ENCODE data around the gene KCP. TPM values are rescaled to one million over a fixed set of nuclear protein-coding genes. Genes with fewer than 3 reads are reported as not detected.

Gene KCP
- polyA plus RNA-seq, 1 of the 3 experiments (the other 2 are of a cell fraction), result not detected

DNA sequence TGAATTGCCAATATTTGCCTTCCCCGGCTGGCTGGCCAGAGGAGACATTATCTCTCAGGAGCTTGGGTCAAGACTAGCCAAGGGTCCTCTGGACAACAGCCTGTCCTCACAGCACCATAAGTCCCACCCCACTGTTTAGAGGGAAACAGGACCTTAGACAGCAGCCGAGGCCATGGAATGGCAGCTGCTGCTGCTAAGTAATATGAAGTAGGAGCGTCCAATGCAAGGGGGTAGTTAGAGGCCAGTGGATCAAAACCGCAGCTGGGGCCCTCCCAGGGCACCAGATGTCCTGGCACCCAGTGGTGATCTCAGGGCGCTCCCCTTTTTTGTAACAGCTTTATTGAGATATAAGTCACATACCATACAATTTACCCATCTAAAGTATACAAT is 12.9 kb upstream of the KCP start:
- peaks cover 0 to 5% of the 10 kb centered on the region in 2 experiments; a peak in 1 of 4 replicates for H3K4me1 ChIP-seq (ENCODE audit: control insufficient read depth in 1 of 2, insufficient read depth in 2 of 2, low read depth in 1 of 2, low read length in 1 of 2)
- TF ChIP-seq, protein P1, sequence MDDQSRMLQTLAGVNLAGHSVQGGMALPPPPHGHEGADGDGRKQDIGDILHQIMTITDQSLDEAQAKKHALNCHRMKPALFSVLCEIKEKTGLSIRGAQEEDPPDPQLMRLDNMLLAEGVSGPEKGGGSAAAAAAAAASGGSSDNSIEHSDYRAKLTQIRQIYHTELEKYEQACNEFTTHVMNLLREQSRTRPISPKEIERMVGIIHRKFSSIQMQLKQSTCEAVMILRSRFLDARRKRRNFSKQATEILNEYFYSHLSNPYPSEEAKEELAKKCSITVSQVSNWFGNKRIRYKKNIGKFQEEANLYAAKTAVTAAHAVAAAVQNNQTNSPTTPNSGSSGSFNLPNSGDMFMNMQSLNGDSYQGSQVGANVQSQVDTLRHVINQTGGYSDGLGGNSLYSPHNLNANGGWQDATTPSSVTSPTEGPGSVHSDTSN (IDR thresholded peaks at IDR 0.05), result no peak
- TF ChIP-seq, protein P2, sequence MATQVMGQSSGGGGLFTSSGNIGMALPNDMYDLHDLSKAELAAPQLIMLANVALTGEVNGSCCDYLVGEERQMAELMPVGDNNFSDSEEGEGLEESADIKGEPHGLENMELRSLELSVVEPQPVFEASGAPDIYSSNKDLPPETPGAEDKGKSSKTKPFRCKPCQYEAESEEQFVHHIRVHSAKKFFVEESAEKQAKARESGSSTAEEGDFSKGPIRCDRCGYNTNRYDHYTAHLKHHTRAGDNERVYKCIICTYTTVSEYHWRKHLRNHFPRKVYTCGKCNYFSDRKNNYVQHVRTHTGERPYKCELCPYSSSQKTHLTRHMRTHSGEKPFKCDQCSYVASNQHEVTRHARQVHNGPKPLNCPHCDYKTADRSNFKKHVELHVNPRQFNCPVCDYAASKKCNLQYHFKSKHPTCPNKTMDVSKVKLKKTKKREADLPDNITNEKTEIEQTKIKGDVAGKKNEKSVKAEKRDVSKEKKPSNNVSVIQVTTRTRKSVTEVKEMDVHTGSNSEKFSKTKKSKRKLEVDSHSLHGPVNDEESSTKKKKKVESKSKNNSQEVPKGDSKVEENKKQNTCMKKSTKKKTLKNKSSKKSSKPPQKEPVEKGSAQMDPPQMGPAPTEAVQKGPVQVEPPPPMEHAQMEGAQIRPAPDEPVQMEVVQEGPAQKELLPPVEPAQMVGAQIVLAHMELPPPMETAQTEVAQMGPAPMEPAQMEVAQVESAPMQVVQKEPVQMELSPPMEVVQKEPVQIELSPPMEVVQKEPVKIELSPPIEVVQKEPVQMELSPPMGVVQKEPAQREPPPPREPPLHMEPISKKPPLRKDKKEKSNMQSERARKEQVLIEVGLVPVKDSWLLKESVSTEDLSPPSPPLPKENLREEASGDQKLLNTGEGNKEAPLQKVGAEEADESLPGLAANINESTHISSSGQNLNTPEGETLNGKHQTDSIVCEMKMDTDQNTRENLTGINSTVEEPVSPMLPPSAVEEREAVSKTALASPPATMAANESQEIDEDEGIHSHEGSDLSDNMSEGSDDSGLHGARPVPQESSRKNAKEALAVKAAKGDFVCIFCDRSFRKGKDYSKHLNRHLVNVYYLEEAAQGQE (IDR thresholded peaks at IDR 0.05; ENCODE audit: low read depth, low read length), result peak; percentile 81
- TF ChIP-seq EZH2phosphoT487 (IDR thresholded peaks at IDR 0.05; ENCODE audit: borderline replicate concordance, low read depth), result no peak
- H3K27ac ChIP-seq (ENCODE audit: low read depth in 2 of 2, low read length in 1 of 2), result no peak overlapping the region
- no peak for DNase-seq
- no peak overlapping the region for H2AFZ ChIP-seq (ENCODE audit: low read depth)
- peaks cover 52% of the 10 kb centered on the region for H3K27me3 ChIP-seq (ENCODE audit: insufficient read depth)
- H4K20me1 ChIP-seq (ENCODE audit: insufficient read depth), result no peaks in the 10 kb centered on the region
- ChIA-PET CTCF (interaction anchor here (0.7 to 2.5 kb wide), 8 partner anchors 10 to 290 kb away, joined by 3 to 11 read pairs (median 3); no protein-coding TSS in a partner anchor), POLR2A (no interaction called here)
- no peak overlapping the region for H3K4me2 ChIP-seq
- whole genome bisulfite sequencing (ENCODE audit: low lambda C conversion rate), result 68% methylated on average over 5 of the region's 5 CpGs
- no peaks in the 10 kb centered on the region for H3K9me2 ChIP-seq
- H3K79me2 ChIP-seq (ENCODE audit: insufficient read depth), result no peaks in the 10 kb centered on the region
- no peak overlapping the region for H3K9ac ChIP-seq
- no peaks in the 10 kb centered on the region for H3K9me3 ChIP-seq
- no peak overlapping the region for H3K4me3 ChIP-seq (ENCODE audit: low read depth in 2 of 2, low read length in 1 of 2)
- no peaks in the 10 kb centered on the region for H3F3A ChIP-seq (replicated peaks; ENCODE audit: insufficient read depth)
- H3K36me3 ChIP-seq (replicated peaks in 1 of 2; ENCODE audit: control insufficient read depth in 1 of 2, insufficient read depth in 2 of 2, low read length in 1 of 2), result no peaks in the 10 kb centered on the region

DNA sequence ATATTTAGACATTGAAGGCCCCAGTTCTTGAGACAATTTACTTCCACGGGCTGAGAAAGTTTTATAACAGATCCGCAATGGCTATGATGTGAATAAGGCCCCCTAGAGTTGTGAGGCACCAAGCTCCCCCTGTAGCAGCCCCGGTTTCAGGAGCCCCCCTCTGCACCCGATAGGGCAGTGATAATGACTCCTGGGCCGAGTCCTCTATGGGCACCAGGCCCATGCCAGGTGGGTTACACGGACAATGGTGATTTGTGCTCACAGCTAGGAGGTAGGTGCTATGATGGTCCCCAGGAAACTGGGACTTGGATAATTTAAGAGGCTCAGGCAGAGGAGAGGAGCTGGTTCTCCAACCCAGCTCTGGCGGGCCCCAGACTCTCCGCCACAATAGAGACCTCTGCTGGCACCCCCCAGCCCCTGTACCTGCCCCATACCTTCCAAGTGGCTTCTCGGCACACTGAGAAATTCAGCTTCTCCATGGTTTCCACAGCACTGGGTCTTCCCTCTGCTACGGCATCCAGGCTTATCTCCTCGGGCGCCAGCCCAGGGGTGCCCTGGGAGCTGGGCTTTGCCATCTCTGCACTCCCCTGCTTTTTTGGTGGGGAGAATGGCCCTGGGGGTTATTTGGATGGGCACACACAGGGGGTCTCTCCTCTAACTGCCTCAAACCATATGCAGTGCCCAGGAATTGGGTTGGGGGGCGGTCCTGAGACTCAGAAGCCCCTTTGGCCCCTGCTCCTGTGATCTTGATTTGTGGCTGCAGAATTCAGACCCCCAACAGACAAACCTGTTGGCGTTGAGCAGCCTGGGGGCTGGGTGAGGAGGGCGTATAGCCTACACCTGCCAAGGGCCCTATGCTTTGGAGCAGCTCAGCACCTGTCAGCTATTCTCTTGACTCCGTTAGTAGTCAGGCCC is 12.2 kb upstream of the KCP start:
- Histone ChIP-seq H3F3A (replicated peaks; ENCODE audit: insufficient read depth) (no peaks in the 10 kb centered on the region), H3K27me3 (ENCODE audit: insufficient read depth) (peaks cover 54% of the 10 kb centered on the region), H3K27ac (ENCODE audit: low read depth in 2 of 2, low read length in 1 of 2) (no peak overlapping the region), H4K20me1 (ENCODE audit: insufficient read depth) (no peaks in the 10 kb centered on the region), H3K9me2 (no peaks in the 10 kb centered on the region), H3K36me3 (replicated peaks in 1 of 2; ENCODE audit: control insufficient read depth in 1 of 2, insufficient read depth in 2 of 2, low read length in 1 of 2) (no peaks in the 10 kb centered on the region), H2AFZ (ENCODE audit: low read depth) (no peak overlapping the region), H3K4me3 (ENCODE audit: low read depth in 2 of 2, low read length in 1 of 2) (no peak overlapping the region), H3K9me3 (no peaks in the 10 kb centered on the region), H3K79me2 (ENCODE audit: insufficient read depth) (no peaks in the 10 kb centered on the region), H3K4me2 (no peak overlapping the region), H3K4me1 (ENCODE audit: control insufficient read depth in 1 of 2, insufficient read depth in 2 of 2, low read depth in 1 of 2, low read length in 1 of 2) (peaks cover 0 to 5% of the 10 kb centered on the region in 2 experiments; a peak in 1 of 4 replicates), H3K9ac (no peak overlapping the region)
- DNase-seq, result no peak
- TF ChIP-seq GATA2 (CRISPR knock-in tag; IDR thresholded peaks at IDR 0.05) (no peak), TAF1 (IDR thresholded peaks at IDR 0.05; ENCODE audit: borderline replicate concordance, low read depth, low read length) (no peak), GABPA (IDR thresholded peaks at IDR 0.05; ENCODE audit: low read depth) (no peak)
- WGBS (ENCODE audit: low lambda C conversion rate), result 70% methylated on average over 16 of the region's 16 CpGs
- CTCF ChIA-PET, result interaction anchor here (0.7 to 2.9 kb wide), 11 partner anchors 9 to 291 kb away, joined by 3 to 14 read pairs (median 3); no protein-coding TSS in a partner anchor
- POLR2A ChIA-PET, result no interaction called here

All from SK-N-SH (cell line).